HEK293 (cell line): ENCODE measurements around the gene SAFB.

Source experiments
- EGR2 ChIP-seq: fragments of 450-650 bp; formaldehyde crosslinking; IDR thresholded peaks from 2 replicates; pipeline ENCODE4 v1.5.1; 2016; ENCODE audit warnings: low read depth, missing biosample characterization, missing genetic modification characterization
- KLF1 ChIP-seq: fragments of 450-650 bp; formaldehyde crosslinking; IDR thresholded peaks from 2 replicates; pipeline ENCODE4 v1.5.1; 2016; ENCODE audit warnings: missing biosample characterization, missing genetic modification characterization
- KLF7 ChIP-seq: fragments of 450-650 bp; formaldehyde crosslinking; IDR thresholded peaks from 2 replicates; pipeline ENCODE4 v1.5.1; 2016; ENCODE audit warnings: missing biosample characterization, missing genetic modification characterization, borderline replicate concordance
- KLF8 ChIP-seq: fragments of 450-650 bp; formaldehyde crosslinking; IDR thresholded peaks from 2 replicates; pipeline ENCODE4 v1.5.1; 2016; ENCODE audit warnings: missing biosample characterization, missing genetic modification characterization
- REPIN1 ChIP-seq: fragments of 450-650 bp; formaldehyde crosslinking; IDR thresholded peaks from 2 replicates; pipeline ENCODE4 v1.5.1; 2017; ENCODE audit warnings: missing biosample characterization, missing genetic modification characterization, low read depth
- ZBTB10 ChIP-seq: fragments of 450-650 bp; formaldehyde crosslinking; IDR thresholded peaks from 2 replicates; pipeline ENCODE4 v1.5.1; 2016; ENCODE audit warnings: missing biosample characterization, missing genetic modification characterization
- ZBTB26 ChIP-seq: fragments of 450-650 bp; formaldehyde crosslinking; optimal IDR thresholded peaks from 2 replicates; pipeline ENCODE3; 2016; ENCODE audit warnings: missing biosample characterization, mild to moderate bottlenecking, missing genetic modification characterization
- ZEB2 ChIP-seq: fragments of 450-650 bp; formaldehyde crosslinking; IDR thresholded peaks from 2 replicates; pipeline ENCODE4 v1.5.1; 2016; ENCODE audit warnings: missing biosample characterization, missing genetic modification characterization
- ZFHX2 ChIP-seq: fragments of 450-650 bp; formaldehyde crosslinking; conservative IDR thresholded peaks from 2 replicates; pipeline ENCODE4 v1.5.1; 2016; ENCODE audit warnings: missing biosample characterization, missing genetic modification characterization
- ZFP69B ChIP-seq: fragments of 450-650 bp; formaldehyde crosslinking; IDR thresholded peaks from 2 replicates; pipeline ENCODE4 v1.5.1; 2016; ENCODE audit warnings: missing biosample characterization, missing genetic modification characterization
- ZNF132 ChIP-seq: fragments of 450-650 bp; formaldehyde crosslinking; IDR thresholded peaks from 2 replicates; pipeline ENCODE4 v1.5.1; 2017; ENCODE audit warnings: missing biosample characterization, missing genetic modification characterization, borderline replicate concordance
- ZNF211 ChIP-seq: fragments of 450-650 bp; formaldehyde crosslinking; IDR thresholded peaks from 2 replicates; pipeline ENCODE4 v1.5.1; 2016; ENCODE audit warnings: low read depth, missing biosample characterization, missing genetic modification characterization
- ZNF24 ChIP-seq: fragments of 450-650 bp; formaldehyde crosslinking; IDR thresholded peaks from 2 replicates; pipeline ENCODE4 v1.5.1; 2016; ENCODE audit warnings: missing biosample characterization, missing genetic modification characterization
- ZNF292 ChIP-seq: fragments of 450-650 bp; formaldehyde crosslinking; IDR thresholded peaks from 2 replicates; pipeline ENCODE4 v1.5.1; 2016; ENCODE audit warnings: low read depth, missing biosample characterization, missing genetic modification characterization, borderline replicate concordance
- ZNF311 ChIP-seq: fragments of 450-650 bp; formaldehyde crosslinking; IDR thresholded peaks from 2 replicates; pipeline ENCODE4 v1.5.1; 2017; ENCODE audit warnings: missing biosample characterization, missing genetic modification characterization, borderline replicate concordance
- ZNF341 ChIP-seq: fragments of 450-650 bp; formaldehyde crosslinking; IDR thresholded peaks from 2 replicates; pipeline ENCODE4; 2016; ENCODE audit warnings: low read depth, missing biosample characterization, missing genetic modification characterization
- ZNF488 ChIP-seq: fragments of 450-650 bp; formaldehyde crosslinking; IDR thresholded peaks from 2 replicates; pipeline ENCODE4 v1.5.1; 2016; ENCODE audit warnings: missing biosample characterization, missing genetic modification characterization
- ZNF548 ChIP-seq: fragments of 450-650 bp; formaldehyde crosslinking; IDR thresholded peaks from 2 replicates; pipeline ENCODE4 v1.5.1; 2016; ENCODE audit warnings: missing biosample characterization, missing genetic modification characterization
- ZNF660 ChIP-seq: fragments of 450-650 bp; IDR thresholded peaks from 2 replicates; pipeline ENCODE4 v1.5.1; 2018; ENCODE audit warnings: missing biosample characterization, mild to moderate bottlenecking, missing genetic modification characterization
- ZNF677 ChIP-seq: fragments of 450-650 bp; IDR thresholded peaks from 2 replicates; pipeline ENCODE4 v1.5.0; 2018; ENCODE audit warnings: missing biosample characterization, mild to moderate bottlenecking, missing genetic modification characterization, moderate library complexity
- ZNF76 ChIP-seq: fragments of 450-650 bp; formaldehyde crosslinking; IDR thresholded peaks from 2 replicates; pipeline ENCODE4; 2016; ENCODE audit warnings: low read depth, missing biosample characterization, missing genetic modification characterization, borderline replicate concordance
- ZNF785 ChIP-seq: fragments of 450-650 bp; formaldehyde crosslinking; IDR thresholded peaks from 2 replicates; pipeline ENCODE4 v1.5.1; 2016; ENCODE audit warnings: missing biosample characterization, missing genetic modification characterization
- ZNF791 ChIP-seq: fragments of 450-650 bp; formaldehyde crosslinking; IDR thresholded peaks from 2 replicates; pipeline ENCODE4 v1.5.1; 2016; ENCODE audit warnings: missing biosample characterization, missing genetic modification characterization
- ZNF792 ChIP-seq: fragments of 450-650 bp; formaldehyde crosslinking; IDR thresholded peaks from 2 replicates; pipeline ENCODE4 v1.5.1; 2016; ENCODE audit warnings: missing biosample characterization, missing genetic modification characterization
- ZNF837 ChIP-seq: fragments of 450-650 bp; formaldehyde crosslinking; IDR thresholded peaks from 2 replicates; pipeline ENCODE4 v1.5.1; 2016; ENCODE audit warnings: missing biosample characterization, missing genetic modification characterization
- ZSCAN18 ChIP-seq: fragments of 450-650 bp; formaldehyde crosslinking; IDR thresholded peaks from 2 replicates; pipeline ENCODE4 v1.5.1; 2016; ENCODE audit warnings: missing biosample characterization, missing genetic modification characterization
- ZXDB ChIP-seq: fragments of 450-650 bp; formaldehyde crosslinking; IDR thresholded peaks from 2 replicates; pipeline ENCODE4 v1.5.1; 2016; ENCODE audit warnings: missing biosample characterization, missing genetic modification characterization
- TF ChIP-seq, protein P1 (sequence below): fragments of 450-650 bp; formaldehyde crosslinking; IDR thresholded peaks from 2 replicates; pipeline ENCODE4 v1.5.1; 2017; ENCODE audit warnings: missing biosample characterization, missing genetic modification characterization
- TF ChIP-seq, protein P2 (sequence below): fragments of 450-650 bp; formaldehyde crosslinking; IDR thresholded peaks from 2 replicates; pipeline ENCODE4 v1.5.1; 2016; ENCODE audit warnings: missing biosample characterization, missing genetic modification characterization

SAFB gene

DNA sequence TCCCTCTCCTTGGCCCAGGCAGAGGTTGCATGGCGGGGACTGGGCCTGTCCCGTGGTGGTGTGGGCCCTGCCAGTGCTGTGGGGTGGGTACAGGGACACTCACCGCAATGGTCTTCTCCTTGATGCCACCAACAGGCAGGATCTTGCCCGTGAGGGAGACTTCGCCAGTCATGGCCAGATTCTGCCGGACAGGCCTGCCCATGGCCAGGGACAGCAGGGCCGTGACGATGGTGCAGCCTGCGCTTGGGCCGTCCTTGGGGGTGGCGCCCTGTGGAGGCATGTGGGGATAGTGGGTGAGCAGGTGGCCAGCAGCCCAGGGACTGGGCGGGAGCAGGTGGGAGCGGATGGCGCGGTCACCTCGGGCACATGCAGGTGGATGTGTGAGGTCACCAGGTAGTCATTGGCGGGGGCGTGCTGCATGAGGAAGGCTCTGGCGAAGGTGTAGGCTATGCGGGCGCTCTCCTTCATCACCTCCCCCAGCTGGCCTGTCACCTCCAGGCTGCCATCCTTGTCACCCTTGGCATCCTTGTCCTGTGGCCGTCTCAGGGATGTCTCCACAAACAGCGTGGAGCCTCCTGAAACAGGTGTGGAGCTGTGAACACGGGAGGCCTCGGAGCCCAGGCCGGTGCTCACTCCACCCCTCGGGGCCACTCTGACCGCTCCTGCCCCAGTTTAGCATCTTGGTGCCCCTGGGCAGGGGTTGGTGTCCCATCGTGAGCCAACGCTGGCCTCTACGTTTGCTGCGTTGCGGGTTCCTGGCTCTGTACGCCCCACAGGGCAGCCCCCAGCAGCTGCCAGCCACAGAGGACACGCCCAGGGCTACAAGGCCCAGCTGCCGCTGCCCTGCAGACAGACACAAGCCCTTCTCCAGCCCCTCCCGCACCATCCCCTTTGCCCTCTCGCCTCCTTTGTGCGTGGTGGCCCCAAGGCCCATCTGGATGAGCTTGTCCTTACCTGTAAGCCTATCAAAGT lies 70.6 kb downstream of the SAFB start (continued):
- TF ChIP-seq ZNF791 (tag by site-specific recombination) (no peak), EGR2 (tag by site-specific recombination) (peak; percentile 83), KLF7 (tag by site-specific recombination) (peak; percentile 25; the same call in 1 of the 2 replicates), REPIN1 (no peak), ZBTB26 (tag by site-specific recombination) (no peak), KLF1 (tag by site-specific recombination) (0 out of 2 replicates have a peak, but pooled peaks have one; percentile 10), ZNF785 (tag by site-specific recombination) (0 out of 2 replicates have a peak, but pooled peaks have one; percentile 16), ZFHX2 (tag by site-specific recombination) (peak; percentile 87), ZNF677 (no peak), ZNF837 (tag by site-specific recombination) (0 out of 2 replicates have a peak, but pooled peaks have one; percentile 76), ZNF660 (tag by site-specific recombination) (no peak), ZFP69B (peak; percentile 53; the same call in 1 of the 2 replicates), ZNF488 (tag by site-specific recombination) (no peak), KLF8 (peak; percentile 70; the same call in 1 of the 2 replicates), ZNF211 (tag by site-specific recombination) (no peak), ZNF24 (tag by site-specific recombination) (no peak), ZNF548 (tag by site-specific recombination) (no peak), ZNF132 (no peak), ZXDB (no peak), ZNF311 (no peak), ZNF792 (tag by site-specific recombination) (no peak), ZNF341 (peak; percentile 31; the same call in 1 of the 2 replicates), ZEB2 (tag by site-specific recombination) (peak; percentile 31), ZSCAN18 (tag by site-specific recombination) (no peak), ZNF76 (tag by site-specific recombination) (no peak), ZNF292 (tag by site-specific recombination) (no peak), ZBTB10 (tag by site-specific recombination) (0 out of 2 replicates have a peak, but pooled peaks have one; percentile 32)
- TF ChIP-seq, protein P1, sequence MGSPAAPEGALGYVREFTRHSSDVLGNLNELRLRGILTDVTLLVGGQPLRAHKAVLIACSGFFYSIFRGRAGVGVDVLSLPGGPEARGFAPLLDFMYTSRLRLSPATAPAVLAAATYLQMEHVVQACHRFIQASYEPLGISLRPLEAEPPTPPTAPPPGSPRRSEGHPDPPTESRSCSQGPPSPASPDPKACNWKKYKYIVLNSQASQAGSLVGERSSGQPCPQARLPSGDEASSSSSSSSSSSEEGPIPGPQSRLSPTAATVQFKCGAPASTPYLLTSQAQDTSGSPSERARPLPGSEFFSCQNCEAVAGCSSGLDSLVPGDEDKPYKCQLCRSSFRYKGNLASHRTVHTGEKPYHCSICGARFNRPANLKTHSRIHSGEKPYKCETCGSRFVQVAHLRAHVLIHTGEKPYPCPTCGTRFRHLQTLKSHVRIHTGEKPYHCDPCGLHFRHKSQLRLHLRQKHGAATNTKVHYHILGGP (tag by site-specific recombination): no peak
- TF ChIP-seq, protein P2, sequence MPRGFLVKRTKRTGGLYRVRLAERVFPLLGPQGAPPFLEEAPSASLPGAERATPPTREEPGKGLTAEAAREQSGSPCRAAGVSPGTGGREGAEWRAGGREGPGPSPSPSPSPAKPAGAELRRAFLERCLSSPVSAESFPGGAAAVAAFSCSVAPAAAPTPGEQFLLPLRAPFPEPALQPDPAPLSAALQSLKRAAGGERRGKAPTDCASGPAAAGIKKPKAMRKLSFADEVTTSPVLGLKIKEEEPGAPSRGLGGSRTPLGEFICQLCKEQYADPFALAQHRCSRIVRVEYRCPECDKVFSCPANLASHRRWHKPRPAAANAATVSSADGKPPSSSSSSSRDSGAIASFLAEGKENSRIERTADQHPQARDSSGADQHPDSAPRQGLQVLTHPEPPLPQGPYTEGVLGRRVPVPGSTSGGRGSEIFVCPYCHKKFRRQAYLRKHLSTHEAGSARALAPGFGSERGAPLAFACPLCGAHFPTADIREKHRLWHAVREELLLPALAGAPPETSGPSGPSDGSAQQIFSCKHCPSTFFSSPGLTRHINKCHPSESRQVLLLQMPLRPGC (tag by site-specific recombination): 0 out of 2 replicates have a peak, but pooled peaks have one; percentile 24
